Osteocyte (in vitro differentiated cells): Measurements from ENCODE around the gene PLEKHH1. TPM values are rescaled to one million over a fixed set of nuclear protein-coding genes. Genes with fewer than 3 reads are reported as not detected.
A peak's percentile ranks its signal among the peaks of the same experiment; 100 is the strongest.
"Not testable (repeated sequence)": the region's sequence is repeated elsewhere in the genome, so short reads cannot be mapped to it uniquely, and the experiment has no call there.

Source experiments
- DNase-seq: peaks from one replicate; pipeline ENCODE4 v3.0.0; 2021; ENCODE audit warnings: mixed read lengths; ENCODE audit not compliant: unreplicated experiment; ENCODE audit errors: extremely low spot score
- H3K27ac Mint-ChIP-seq: one replicate; pipeline ENCODE4 v1.8.0; 2021; ENCODE audit warnings: mild to moderate bottlenecking, mixed read lengths; ENCODE audit not compliant: unreplicated experiment
- H3K27me3 Mint-ChIP-seq: one replicate; pipeline ENCODE4 v1.8.0; 2021; ENCODE audit warnings: mixed read lengths; ENCODE audit not compliant: unreplicated experiment
- H3K36me3 Mint-ChIP-seq: one replicate; pipeline ENCODE4 v1.8.0; 2021; ENCODE audit warnings: mixed read lengths; ENCODE audit not compliant: unreplicated experiment
- H3K4me1 Mint-ChIP-seq: one replicate; pipeline ENCODE4 v1.8.0; 2021; ENCODE audit warnings: mixed read lengths; ENCODE audit not compliant: unreplicated experiment
- H3K4me3 Mint-ChIP-seq: one replicate; pipeline ENCODE4 v1.8.0; 2021; ENCODE audit warnings: mild to moderate bottlenecking, moderate library complexity, mixed read lengths; ENCODE audit not compliant: unreplicated experiment
- H3K9me3 Mint-ChIP-seq: one replicate; pipeline ENCODE4 v1.8.0; 2021; ENCODE audit warnings: mixed read lengths; ENCODE audit not compliant: unreplicated experiment
- total RNA-seq: library from RNA; stranded (reverse); gene quantifications from 2 replicates; pipeline ENCODE4 v1.2.1, GENCODE V29; 2021
- TF ChIP-seq, protein P1 (sequence below): fragments of 200-600 bp; sonication (generic); IDR thresholded peaks from 2 replicates; pipeline ENCODE4 v1.5.0; 2021; ENCODE audit warnings: antibody characterized with exemption, mild to moderate bottlenecking, moderate library complexity

PLEKHH1 gene
- total RNA-seq, 1 donor from 2014 or later, result 1.0 TPM

DNA sequence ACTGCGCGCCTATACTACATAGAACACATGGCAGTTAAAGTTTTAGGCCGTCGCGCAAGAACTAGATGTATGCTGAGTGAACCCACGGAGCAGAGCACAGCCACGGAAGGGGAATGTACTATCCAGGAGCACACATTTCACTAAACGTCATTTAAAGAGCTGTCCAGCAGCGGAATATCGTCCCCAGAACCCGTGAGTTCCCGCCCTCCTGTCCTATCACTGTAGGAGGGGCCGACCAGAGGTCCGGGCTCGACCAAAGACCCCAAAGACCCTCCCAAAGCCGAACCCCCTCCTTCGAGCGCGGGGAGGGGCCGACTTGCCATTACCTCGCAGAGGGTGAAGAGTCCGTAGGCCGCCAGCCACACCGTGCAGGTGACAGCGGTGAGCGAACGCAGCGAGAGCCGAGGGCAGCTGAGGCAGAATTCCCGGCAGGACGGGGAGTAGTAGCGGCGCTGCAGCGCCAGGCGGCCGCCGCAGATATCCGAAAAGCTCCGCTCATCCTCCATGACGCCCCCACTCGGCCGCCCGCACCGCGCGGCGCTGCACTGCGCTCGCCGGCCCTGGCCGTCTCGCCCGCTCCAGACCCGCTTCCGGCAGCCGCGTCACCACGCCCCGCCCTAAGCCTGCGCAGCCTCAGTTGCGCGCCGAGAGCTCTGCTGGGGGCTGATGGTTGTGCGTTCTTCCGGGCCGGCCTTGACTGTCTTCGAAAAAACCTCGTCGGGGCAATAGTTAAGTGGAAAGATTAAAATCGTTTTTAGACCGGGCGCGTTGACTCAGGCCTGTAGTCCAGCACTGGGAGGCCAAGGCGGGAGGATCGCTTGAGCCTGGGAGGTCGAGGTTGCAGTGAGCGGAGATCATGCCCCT, 66.8 kb downstream of the PLEKHH1 start, which contains the start of gene PIGH:
PIGH (minus strand) TSS at position 571 of the 864 bp plus-strand sequence; CDS start at position 506, 65 bp downstream.
- Mint-ChIP-seq H3K4me1 (peaks cover 13% of the 10 kb centered on the region), H3K9me3 (no peaks in the 10 kb centered on the region), H3K36me3 (no peaks in the 10 kb centered on the region), H3K27ac (peak within 1 kb of the TSS; percentile 96), H3K4me3 (peak within 1 kb of the TSS; percentile 91), H3K27me3 (peaks cover 9% of the 10 kb centered on the region)
- peak; percentile 95 for DNase-seq
- TF ChIP-seq, protein P1, sequence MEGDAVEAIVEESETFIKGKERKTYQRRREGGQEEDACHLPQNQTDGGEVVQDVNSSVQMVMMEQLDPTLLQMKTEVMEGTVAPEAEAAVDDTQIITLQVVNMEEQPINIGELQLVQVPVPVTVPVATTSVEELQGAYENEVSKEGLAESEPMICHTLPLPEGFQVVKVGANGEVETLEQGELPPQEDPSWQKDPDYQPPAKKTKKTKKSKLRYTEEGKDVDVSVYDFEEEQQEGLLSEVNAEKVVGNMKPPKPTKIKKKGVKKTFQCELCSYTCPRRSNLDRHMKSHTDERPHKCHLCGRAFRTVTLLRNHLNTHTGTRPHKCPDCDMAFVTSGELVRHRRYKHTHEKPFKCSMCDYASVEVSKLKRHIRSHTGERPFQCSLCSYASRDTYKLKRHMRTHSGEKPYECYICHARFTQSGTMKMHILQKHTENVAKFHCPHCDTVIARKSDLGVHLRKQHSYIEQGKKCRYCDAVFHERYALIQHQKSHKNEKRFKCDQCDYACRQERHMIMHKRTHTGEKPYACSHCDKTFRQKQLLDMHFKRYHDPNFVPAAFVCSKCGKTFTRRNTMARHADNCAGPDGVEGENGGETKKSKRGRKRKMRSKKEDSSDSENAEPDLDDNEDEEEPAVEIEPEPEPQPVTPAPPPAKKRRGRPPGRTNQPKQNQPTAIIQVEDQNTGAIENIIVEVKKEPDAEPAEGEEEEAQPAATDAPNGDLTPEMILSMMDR, result peak; percentile 65

DNA sequence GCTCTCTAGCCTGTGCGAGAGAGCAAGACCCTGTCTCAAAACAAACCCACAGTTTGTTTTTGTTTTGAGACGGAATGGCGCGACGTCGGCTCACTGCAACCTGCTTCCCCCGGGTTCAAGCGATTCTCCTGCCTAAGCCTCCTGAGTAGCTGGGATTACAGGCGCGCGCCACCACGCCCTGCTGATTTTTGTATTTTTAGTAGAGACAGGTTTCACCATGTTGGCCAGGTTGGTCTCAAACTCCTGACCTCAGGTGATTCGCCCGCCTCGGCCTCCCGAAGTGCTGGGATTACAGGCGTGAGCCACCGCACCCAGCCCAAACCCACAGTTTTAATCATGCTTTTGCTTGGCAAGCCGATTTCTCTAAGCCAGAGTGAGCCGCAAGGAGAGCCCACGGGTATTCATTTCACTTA, 67.5 kb downstream of the PLEKHH1 start:
- H3K4me1 Mint-ChIP-seq, result peaks cover 13% of the 10 kb centered on the region
- DNase-seq, result not testable (repeated sequence)

DNA sequence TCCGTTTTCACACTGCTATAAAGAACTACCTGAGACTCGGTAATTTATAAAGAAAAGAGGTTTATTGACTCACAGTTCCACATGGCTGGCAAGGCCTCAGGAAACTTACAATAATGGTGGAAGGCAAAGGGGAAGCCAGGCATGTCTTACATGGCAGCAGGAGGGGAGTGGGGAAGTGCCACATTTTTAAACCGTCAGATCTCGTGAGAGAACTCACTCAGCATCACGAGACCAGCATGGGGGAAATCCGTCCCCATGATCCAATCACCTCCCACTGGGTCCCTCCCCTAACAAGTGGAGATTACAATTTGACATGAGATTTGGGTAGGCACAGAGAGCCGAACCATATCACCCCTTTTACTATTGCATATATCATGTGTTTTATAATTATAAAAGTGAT, 69.0 kb downstream of the PLEKHH1 start:
- H3K9me3 Mint-ChIP-seq, result no peaks in the 10 kb centered on the region
- peaks cover 17% of the 10 kb centered on the region for H3K27me3 Mint-ChIP-seq
- H3K4me1 Mint-ChIP-seq, result peaks cover 13% of the 10 kb centered on the region
- no peak for DNase-seq
- no peak overlapping the region for H3K4me3 Mint-ChIP-seq
- no peak overlapping the region for H3K27ac Mint-ChIP-seq
- TF ChIP-seq, protein P1, result no peak
- no peaks in the 10 kb centered on the region for H3K36me3 Mint-ChIP-seq

More for the DNA sequence above, 67.5 kb downstream of the PLEKHH1 start:
- not testable (repeated sequence) for H3K9me3 Mint-ChIP-seq, H3K36me3 Mint-ChIP-seq
- Mint-ChIP-seq H3K4me3 (peak overlapping the region; percentile 91), H3K27me3 (peaks cover 11% of the 10 kb centered on the region), H3K27ac (peak overlapping the region; percentile 96)

DNA sequence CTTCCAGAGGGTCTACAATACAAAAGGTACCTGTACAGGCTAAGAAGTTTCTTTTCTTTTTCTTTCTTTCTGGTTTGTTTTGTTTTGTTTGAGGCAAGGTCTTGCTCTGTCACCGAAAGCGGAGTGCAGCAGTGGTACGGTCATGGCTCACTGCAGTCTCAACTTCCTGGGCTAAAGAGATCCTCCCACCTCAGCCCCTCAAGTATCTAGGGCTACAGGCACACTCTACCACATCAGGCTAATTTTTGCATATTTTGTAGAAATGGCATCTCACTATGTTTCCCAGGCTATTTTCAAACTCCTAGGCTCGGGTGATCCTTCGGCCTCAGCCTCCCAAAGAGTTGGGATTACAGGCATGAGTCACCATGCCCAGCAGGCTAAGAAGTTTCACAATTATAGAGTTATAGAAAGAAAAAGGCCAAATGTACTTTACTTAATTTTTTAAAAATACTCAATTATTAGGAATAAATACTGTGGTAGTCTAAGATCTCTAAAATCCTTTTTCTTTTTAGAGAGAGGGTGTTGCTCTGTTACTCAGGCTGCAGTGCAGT, 70.0 kb downstream of the PLEKHH1 start:
- Mint-ChIP-seq H3K36me3 (no peaks in the 10 kb centered on the region), H3K27me3 (peaks cover 20% of the 10 kb centered on the region), H3K9me3 (no peaks in the 10 kb centered on the region), H3K4me1 (peaks cover 13% of the 10 kb centered on the region), H3K27ac (no peak overlapping the region), H3K4me3 (no peak overlapping the region)
- TF ChIP-seq, protein P1, result no peak
- DNase-seq, result no peak

DNA sequence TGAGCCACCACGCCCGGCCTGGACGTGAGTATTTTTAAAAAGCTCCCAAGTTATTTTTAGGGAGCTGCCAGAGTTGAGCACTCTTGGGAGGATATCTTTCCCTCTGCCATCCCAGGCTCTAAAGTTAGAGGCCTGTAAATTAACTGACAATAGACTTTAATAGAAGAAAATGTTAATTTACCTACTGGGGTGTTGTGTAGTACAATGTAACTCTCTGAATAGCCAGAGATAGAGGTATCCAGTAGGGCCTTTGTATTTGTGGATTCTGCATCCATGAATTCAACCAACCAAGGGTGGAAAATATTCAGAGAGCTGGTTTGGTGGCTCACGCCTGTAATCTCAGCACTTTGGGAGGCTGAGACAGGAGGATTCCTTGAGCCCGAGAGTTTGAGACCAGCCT, 74.6 kb downstream of the PLEKHH1 start:
- H3K4me1 Mint-ChIP-seq, result no peaks in the 10 kb centered on the region

More for the DNA sequence above, 74.6 kb downstream of the PLEKHH1 start:
- peaks cover 51% of the 10 kb centered on the region for H3K27me3 Mint-ChIP-seq
- no peak overlapping the region for H3K4me3 Mint-ChIP-seq
- H3K9me3 Mint-ChIP-seq, result no peaks in the 10 kb centered on the region
- H3K36me3 Mint-ChIP-seq, result no peaks in the 10 kb centered on the region
- H3K27ac Mint-ChIP-seq, result no peak overlapping the region
- no peak for DNase-seq
- TF ChIP-seq, protein P1, result no peak
